AG04449 (cell line): ENCODE data around the gene HMGCL.
A peak's percentile ranks its signal among the peaks of the same experiment; 100 is the strongest.
"Not testable (repeated sequence)": the region's sequence is repeated elsewhere in the genome, so short reads cannot be mapped to it uniquely, and the experiment has no call there.

Experiments used
- CTCF ChIA-PET: fragments of 350-600 bp; formaldehyde crosslinking; extraction: SDS; loops from one replicate; lab custom pipeline; 2021; ENCODE audit warnings: antibody characterized with exemption; lab: Yijun Ruan, JAX
- POLR2A ChIA-PET: fragments of 400-600, 350-600 bp; formaldehyde crosslinking; extraction: SDS; loops from one replicate; lab custom pipeline; 2020; ENCODE audit warnings: antibody characterized with exemption, inconsistent platforms; lab: Yijun Ruan, JAX
- DNase-seq: peaks from one replicate; pipeline ENCODE4 v3.0.0-alpha.2; 2010; ENCODE audit warnings: low read depth, low spot score
- H3K4me3 ChIP-seq: 2 replicates; pipeline ENCODE4 v1.5.1; 2011; ENCODE audit warnings: low read depth, mild to moderate bottlenecking, control low read depth, low read length
- CTCF ChIP-seq: IDR thresholded peaks from one replicate; pipeline ENCODE4 v1.5.1; 2011; ENCODE audit warnings: mild to moderate bottlenecking, moderate library complexity, low read length, control low read depth, inconsistent platforms; ENCODE audit not compliant: insufficient read depth; ENCODE audit errors: missing control alignments

Gene HMGCL

GRCh38 chr1:23848673-23849616, 23.7 kb upstream of the HMGCL start:
- ChIA-PET CTCF (interaction anchor here (1.3 to 1.7 kb wide), 2 partner anchors 39 to 77 kb away, joined by 3 to 4 read pairs; no protein-coding TSS in a partner anchor), POLR2A (no interaction called here)
- no peak for TF ChIP-seq CTCF
- DNase-seq, result no peak
- no peak overlapping the region for H3K4me3 ChIP-seq

GRCh38 chr1:23847482-23848095, 22.4 kb upstream of the HMGCL start:
- DNase-seq, POLR2A ChIA-PET, H3K4me3 ChIP-seq, CTCF ChIA-PET: not testable (repeated sequence)

- ChIA-PET POLR2A (no interaction called here), CTCF (interaction anchor here (0.6 to 1.7 kb wide), 4 partner anchors 13 to 52 kb away, joined by 3 to 4 read pairs (median 4); no protein-coding TSS in a partner anchor)
- no peak overlapping the region for H3K4me3 ChIP-seq
- no peak for TF ChIP-seq CTCF
- DNase-seq, result no peak
These were observed 19.9 kb upstream of the HMGCL start for GRCh38 chr1:23845163-23845562.

- no peak overlapping the region for H3K4me3 ChIP-seq
- TF ChIP-seq CTCF, result no peak
- ChIA-PET CTCF (interaction anchor here (0.6 to 1.7 kb wide), 4 partner anchors 12 to 146 kb away, joined by 3 to 4 read pairs (median 4); no protein-coding TSS in a partner anchor), POLR2A (no interaction called here)
- no peak for DNase-seq
These were observed 18.4 kb upstream of the HMGCL start for GRCh38 chr1:23843644-23844043.

- peak overlapping the region; percentile 48 for H3K4me3 ChIP-seq
- ChIA-PET CTCF (no interaction called here), POLR2A (no interaction called here)
- TF ChIP-seq CTCF, result no peak
- no peak for DNase-seq
These were observed 13.2 kb upstream of the HMGCL start for GRCh38 chr1:23838401-23838866.

GRCh38 chr1:23837908-23838307, 12.7 kb upstream of the HMGCL start:
- no peak for DNase-seq
- POLR2A ChIA-PET, result no interaction called here
- TF ChIP-seq CTCF, result no peak
- CTCF ChIA-PET, result no interaction called here
- no peak overlapping the region for H3K4me3 ChIP-seq
